NCI-H2196 (cell line): ENCODE results near the gene TRIM29.

Experiments
- DNase-seq: peaks from one replicate; lab custom pipeline; 2025; ENCODE audit not compliant: unreplicated experiment; lab: John Stamatoyannopoulos, UW

The TRIM29 gene

DNA sequence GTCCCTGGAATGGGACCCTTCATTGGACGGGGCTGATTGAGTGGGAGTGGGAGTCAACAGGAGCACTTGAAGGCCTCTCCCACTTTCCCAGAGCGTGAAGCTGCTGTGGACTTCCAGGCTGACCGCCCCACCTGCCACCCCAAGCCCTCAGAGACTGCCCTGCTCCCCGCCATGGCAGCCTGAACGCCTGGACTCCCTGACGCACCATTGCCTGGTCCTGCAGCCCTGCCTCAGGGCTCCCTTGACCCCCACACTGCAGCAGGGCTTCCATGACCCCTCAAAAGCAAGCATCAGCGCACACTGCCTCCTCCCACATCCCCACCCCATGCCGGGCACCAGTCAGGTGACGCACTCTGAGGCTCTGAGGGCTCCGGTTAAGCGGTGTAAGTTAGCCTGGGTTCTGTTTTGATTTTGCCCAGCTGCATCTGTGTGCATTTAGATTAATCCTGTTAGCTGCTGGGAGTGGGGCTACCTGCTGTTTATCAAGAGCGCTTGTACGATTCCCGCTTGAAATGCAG lies 39.4 kb downstream of the TRIM29 start:
- no peak for DNase-seq

DNA sequence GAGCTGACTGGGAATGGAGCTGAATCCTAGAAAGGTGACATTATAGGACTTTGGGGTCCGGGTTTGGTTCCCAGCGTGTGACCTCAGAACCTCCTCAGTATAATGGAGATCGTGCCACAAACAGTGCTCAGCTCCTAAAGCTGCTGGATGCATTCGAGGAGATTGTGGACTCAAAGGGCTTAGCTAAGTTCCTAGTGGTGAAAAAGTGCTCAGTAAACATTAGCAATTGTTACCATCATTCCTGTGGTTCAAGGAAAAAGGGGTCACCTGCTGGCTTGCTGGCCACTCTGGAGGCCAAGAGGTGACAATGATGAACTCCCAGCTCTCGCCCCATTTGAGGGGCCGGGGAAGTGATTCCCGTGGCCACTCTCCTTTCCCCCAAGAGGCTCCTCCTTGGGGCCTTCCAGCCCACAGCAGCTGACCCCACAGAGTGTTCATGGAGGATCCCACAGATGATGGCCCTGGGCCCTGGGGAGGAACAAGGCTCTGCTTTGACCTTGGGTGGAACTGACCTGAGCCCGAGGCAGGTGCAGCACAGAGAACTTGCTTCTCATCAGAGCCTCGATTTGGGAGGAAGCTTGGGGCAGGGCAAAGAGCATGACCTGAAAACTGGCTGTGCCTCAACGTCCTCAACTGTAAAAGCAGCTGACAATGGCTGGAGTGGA lies 40.1 kb downstream of the TRIM29 start:
- no peak for DNase-seq

DNA sequence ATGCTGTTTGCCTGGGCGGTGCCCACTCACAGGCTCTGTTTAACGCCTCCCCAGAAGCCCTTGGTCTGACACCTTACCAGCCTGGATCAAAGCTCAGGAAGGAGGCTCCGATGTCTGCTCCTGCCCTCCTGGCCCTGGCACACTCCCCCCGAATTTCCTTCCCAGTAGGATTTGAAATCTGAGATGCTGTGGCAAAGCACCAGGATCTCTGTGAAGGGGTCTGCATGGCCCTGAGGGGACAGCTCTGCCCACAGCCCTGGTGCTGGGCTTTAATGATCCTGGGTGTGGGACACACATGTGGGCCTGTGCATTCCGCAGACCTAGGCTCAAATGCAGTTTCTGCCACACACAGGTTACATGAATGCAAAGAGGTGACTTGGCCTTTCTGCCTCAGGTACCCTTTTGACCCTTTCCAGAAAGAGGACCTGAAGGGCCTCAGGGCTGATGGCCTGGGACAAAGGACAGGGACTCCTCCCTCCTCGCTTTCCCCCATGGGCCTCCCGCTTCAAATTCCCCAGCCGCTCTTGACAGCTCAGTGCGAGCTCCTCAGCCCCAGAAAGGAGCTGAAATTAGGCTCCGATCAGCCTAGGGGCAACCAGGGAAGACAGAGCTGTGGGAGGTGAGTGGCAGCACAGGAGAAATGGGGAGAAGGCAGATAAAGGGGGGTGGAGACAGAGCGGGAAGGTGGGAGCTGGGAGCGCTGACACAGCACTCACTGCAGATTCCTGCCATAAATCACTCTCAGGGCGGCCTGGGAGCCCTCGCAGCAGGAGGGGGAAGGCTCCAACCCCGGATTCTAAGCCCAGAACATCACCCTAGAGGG lies 41.3 kb downstream of the TRIM29 start:
- DNase-seq, result no peak

DNA sequence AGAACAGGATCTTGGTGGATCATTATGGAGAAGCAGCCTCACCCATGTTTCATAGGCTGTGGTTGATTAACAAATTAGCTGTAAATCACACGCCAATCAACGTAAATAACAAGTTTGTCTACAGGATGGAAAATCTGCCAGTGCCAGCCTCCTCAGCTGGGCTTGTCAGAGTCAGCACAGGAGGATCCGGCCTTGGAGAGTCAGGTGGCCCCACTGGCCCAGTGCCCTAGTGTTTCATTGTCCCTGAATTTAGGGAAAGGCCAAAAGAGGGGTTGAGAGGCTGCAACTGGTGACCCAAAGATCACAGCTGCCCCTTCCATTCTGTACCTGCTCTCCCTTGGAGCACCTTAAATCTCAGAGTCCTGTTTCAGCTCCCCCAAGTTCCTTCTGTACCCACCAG lies 42.4 kb downstream of the TRIM29 start:
- DNase-seq, result no peak

DNA sequence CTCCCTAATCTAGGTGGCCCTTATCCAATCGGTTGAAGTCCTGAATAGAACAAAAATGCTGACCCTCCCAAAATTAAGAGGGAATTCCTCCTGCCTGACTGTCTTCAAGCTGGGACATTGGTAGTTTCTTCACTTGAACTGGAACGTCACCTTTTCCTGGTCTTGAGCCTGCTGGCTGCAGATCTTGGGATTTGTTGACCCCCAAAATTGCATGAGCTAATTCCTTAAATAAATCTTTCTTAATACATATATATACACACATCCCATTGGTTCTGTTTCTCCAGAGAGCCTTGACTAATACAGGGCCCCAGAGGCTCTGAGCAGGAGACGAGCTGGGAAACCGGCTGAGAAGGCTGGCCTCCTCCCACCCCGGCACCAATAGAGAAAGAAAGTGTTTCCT lies 46.2 kb downstream of the TRIM29 start:
- no peak for DNase-seq

DNA sequence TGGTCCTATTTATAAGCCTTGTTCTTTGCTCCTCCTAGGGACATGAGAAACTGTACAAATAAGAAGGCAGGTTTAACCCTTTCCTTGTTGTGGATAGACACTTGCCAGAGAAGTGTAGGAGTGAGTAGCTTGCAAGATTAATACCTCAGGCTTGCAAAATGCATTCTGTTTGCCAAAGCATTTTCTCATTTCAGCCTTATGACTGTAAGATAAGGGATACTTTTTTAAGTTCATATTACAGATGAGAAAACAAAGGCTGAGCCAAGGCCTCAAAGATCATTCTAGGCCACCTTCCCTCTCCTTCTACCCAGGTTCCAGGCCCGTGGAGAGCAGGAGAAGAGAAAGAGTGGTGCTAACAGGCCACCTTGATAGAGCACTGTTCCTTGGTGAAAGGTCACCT lies 46.8 kb downstream of the TRIM29 start:
- DNase-seq, result no peak

DNA sequence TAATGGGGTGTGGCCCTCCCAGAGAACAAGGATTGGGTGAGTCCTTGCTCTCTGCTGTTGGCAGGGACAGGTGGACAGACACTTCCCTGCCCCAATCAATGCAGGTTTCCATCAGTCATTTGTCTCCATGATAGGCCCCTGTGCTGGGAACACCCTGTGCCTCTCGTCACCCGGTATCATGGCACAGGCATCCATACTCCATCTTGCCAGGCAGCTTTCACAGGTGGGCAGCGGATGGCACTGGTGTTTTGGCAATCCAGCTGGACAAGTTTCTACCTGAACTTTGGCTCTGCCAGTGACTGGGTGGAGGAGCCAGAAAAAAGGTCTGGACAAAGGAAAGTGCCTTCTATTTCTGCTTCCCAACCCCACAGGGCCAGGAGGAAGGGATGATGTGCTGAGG lies 47.5 kb downstream of the TRIM29 start:
- DNase-seq, result no peak

DNA sequence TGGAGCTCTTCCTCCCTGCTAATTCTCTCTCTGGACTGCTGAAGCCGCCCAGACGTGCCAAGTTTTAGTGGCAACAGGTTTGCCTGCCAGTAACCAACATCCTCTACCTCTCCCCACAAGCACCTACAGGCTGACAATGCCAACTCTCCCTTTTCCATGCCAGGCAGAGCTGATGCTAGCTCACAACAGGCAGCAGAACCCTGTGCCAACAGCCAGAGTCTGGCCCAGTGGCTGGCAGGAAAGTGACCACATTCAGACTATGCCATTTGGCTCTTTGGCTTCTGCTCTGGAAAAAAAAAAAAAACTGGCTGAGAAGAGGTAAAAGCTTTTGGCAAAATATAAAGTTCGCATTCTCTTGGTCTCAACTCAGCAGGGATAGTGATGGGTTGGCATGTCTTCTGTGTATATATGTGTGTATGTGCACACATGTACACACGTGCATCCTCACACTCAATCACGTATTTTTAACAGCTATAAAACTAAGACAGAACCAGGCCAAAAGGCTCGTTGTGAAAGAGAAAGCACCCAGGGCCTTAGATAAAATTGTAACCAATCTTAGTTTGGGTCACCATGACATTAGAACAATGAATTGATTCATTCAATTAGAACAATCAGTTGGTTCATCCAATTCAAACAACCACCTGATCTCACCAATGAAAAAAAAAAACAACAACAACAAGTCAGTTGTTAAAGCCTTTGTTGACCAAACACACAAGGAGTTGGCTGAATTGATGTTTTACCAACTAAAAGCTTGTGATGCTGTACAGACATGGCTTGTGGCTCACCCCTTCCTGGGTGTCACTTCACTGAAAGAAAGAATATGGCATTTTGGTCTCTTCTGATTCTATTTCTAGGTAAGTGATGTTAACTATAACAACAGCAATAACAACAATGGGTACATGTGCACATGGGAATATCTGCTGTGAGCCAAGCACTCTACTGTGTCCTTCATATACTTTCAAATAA lies 48.6 kb downstream of the TRIM29 start:
- no peak for DNase-seq

DNA sequence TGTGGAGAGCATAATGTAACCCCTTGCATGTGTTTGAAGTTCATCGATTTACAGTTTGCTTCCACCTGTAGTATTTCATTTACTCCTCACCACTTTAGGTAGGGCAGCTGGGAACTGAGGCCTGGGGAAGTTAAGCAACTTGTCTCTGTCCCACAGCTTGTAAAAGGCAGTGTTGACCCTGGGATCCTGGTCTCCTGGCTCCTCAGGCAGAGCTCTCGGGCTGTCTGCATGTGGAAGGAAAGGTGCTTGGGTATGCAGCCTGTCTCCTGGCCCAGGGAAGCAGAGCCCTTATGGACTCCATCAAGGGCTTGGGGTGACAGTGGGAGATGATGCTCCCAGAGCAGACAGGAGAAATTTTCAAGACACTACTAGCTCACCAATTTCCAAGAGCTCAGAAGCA lies 49.9 kb downstream of the TRIM29 start:
- no peak for DNase-seq

DNA sequence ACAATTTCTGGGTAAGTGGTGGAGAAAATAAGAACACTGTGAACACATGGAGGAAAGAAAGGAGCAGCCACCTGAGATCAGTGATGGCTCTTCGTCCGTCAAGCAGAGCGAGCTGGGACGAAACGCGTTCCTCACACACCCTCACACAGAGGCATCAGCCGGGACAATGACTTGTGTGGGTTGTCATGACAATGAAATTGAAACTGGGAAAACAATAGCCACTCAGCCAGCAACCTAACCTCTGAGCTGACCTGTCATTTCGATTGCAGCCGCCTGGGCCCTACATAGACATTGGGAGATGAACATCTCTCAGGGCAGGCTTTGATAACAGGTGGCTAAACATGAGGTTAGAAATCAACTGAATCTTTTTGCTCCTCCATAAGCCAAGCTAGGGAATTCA lies 51.3 kb downstream of the TRIM29 start:
- no peak for DNase-seq

DNA sequence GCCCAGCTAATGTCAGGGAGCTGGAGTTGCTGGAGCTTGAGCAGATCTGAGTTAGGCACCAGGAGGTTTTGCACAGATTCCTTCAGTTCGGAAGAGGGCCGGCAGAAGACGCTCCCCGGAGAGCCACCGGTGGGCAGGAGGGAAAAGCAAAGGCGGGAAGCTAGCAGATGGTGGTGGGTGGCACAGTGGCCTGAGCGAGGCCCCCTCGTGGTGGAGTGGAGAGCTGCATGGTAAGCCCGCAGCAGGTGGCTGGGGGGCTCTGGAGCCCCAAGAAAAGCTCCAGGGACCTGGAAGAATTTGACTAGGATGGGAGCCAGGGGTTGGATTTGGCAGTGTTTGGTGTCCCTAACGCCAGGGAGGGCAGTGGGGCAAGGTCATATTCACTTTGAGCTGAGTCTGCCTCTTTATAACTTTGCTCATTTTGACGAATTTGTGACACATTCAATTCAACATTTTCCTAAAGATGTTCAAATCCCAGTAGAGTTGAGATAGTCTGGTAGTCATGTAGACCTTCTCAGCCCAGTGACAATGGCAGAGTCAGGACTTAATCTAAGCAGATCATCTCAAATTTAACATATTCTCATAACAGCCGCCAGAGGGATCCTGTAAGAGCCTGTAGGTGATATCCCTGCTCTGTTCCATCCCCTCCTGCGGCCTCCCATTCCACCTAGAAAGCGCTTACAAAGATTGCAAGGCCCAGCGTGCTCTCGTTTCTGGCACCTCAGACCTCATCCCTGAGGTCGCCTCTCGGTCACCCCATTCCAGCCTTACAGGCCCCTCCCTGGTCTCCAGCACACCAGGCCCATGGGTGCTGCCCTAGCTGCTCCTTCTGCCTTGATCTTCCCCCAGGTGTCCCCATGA lies 57.9 kb downstream of the TRIM29 start:
- no peak for DNase-seq

DNA sequence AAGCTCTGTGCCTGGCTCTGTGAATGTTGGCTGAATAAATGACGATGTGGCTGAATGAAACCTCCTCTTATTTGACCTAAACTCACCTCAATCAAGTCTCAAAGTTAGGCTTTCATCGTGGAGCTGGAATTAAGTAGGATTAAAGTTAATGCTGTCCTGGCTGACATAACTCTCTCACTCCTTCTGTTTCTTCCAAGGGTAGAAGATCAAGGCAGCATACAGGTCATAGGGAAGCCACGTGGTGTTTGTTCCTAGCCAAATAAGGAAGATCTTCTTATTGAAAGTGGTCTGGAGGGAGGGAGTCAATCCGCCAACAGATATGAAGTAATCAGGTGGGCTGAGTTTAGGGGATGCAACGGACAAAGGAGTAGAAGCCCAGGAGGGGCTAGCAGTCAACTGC lies 59.5 kb downstream of the TRIM29 start:
- no peak for DNase-seq

DNA sequence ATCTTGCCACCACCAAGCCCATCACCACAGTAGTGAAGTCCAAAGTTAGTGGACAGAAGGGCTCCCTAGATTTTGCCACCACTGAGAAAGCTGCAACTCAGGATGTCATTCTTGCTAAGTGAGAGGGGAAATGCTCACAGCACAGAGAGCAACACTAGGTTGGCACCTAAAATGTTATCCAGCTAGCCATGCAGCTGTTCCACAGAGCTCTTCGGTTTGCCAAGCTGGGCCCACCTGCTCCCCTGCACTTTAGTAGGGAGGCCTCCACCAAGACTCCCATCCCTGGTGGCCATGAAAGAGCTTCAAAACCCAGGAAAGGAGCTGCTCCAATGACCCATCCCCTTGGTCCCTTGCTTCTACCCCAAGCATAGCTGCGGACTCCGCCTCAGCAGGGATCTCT lies 63.8 kb downstream of the TRIM29 start:
- DNase-seq, result no peak

DNA sequence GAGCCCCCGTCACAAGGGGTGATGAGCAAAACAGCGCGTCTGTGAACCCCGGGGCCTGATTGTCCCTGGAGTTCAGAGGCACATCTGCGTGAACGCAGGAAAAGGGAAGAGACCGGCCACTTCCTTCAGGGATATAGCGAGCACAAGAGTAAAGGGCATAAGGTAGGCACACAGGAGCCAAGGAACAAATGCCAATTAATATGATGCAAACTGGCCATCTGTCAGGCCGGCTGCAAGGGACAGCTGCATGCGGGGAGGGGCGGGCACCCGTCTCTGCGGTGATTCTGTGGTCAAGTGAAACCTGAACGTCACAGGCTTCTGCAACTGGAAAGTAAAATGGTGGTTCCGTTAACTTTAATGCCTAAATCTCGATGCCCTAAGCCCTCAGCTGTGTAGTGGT lies 64.7 kb downstream of the TRIM29 start:
- no peak for DNase-seq

DNA sequence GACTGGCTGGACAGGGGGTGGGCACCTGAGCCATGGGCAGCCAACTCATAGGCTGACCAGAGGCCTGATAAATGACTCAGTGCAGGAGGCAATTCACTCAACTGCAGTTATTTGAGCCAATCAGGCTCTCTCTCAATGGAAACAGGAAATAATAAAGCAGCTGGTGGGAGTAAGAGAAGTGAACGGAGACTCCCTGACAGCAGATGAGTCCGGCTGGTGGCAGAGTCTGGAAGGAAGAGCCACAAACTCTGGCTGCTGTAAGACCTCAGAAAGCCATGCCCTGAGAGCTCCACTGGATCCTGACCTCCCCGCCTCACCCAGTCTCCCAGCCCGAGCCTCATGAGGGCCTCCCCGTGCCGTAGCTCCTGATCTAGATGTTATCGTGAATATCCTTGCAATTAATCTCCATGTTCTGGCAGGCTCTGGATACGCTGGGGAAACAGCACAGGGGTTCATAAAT lies 69.8 kb downstream of the TRIM29 start:
- DNase-seq, result no peak

DNA sequence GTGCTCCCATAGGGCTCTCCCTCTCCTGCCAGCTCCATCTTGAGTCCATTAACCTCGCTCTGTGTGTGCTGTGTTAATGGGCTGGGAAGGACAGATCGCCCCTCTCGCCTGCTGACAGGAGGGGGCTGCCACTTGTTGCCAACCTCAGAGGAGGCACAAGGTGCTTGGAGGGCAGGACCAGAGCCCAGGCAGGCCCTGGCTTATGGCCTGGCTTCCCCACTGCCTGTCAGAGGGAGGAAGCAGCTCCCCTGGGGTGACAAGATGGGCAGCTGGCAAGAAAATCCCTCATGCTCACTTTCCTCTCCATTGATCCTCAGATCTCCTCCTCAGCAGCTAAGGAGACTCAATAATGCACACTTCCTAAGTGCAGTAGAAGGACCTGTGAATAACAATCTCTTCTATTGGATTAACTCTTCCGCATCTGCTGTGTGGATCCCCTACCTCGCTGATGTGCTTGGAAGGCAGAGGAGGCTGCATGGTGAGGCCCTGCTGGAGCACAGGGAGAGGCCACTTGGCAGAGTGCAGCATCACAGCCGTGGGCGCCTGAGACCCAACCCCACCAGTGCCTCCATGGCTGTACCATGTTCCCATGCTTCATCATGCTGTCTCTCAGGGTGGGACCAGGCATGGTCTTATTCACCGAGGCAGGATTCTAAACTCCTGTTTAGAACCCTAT lies 70.3 kb downstream of the TRIM29 start:
- no peak for DNase-seq

DNA sequence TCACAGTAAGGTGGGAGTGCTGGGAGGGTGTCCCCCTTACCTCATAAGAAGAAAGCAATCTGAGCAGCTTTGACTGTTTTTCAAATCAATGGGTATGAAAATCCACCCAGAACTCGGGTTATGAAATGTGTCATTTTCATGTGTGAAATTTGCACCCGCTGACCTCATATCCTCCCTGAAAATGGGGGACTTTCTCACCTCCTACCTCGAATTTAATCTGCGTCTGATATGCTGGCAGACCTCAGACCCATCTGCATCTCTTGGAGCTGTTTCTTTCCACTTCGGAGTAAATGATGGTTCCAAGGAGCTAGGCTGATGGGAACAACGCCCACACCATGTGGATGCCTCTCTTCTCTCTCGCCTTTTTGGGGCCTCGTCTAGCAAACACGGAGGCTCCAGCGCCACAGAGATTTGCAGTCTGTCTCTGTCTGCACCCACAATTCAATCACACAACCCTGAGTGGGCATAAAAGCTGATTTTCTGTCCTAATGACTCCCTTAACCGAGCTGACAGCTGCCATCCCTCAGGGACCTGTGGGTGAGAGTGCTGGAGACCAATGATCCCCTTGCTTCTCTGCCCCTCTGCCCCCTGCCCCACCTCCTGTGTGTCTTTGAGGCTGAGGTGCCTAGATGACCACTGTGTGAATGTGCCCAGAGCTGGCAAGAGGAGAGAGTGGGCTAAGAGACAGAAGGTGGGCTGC lies 71.0 kb downstream of the TRIM29 start:
- DNase-seq, result no peak

DNA sequence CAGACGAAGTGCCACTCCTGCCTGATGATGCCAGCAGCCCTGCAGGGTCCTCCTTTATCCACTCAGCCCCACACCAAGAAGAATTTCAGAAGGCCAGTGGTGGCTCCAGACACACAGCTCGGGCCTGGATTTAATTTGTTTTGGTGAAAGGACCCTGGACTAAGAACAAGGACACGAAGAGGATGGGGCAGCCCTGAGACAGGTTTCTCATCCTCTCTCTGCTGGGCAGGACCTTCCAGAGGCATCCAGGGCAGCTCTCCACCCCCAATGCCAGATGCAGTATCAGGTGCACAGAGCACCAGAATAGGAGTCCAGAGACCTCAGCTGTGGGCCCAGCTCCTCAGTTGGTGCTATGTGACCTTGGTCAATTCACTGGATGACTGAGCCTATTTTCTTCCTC lies 72.0 kb downstream of the TRIM29 start:
- no peak for DNase-seq

DNA sequence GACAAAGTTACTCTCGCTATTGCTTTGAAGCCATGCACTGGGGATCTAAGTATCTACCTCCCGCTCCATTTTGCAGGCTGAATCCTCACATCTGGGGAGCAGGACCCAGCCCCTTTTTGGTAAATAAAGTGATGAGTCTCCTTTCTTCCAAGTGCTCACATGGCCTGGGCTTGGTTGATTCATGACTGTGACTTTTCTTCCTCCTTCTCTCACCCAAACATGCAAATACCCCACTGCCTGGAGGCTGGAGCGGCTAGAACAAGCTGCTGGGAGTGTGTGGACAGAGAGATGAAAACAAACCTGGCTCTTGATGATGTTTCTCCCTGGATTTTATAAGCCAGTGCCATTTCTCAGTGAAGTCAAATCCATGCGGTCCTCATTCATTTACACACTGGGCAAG lies 72.7 kb downstream of the TRIM29 start:
- DNase-seq, result no peak
